HG03045 (cell line): ENCODE data around the gene CCHCR1.
A peak's percentile ranks its signal among the peaks of the same experiment; 100 is the strongest.
"Not testable (repeated sequence)": the region's sequence is repeated elsewhere in the genome, so short reads cannot be mapped to it uniquely, and the experiment has no call there.

ENCODE experiments used
- ATAC-seq: cut with Tn5 transposase; IDR thresholded peaks from one replicate; pipeline ENCODE4 v1.9.1; 2021; ENCODE audit warnings: mild to moderate bottlenecking, moderate library complexity; ENCODE audit not compliant: unreplicated experiment

CCHCR1 gene

GRCh38 chr6:31157513-31158139 lies at the start of gene CCHCR1:
TSS of gene CCHCR1 (minus strand) at chr6:31157802. CDS start at chr6:31157600, 202 bp downstream.
- no peak for ATAC-seq

GRCh38 chr6:31205638-31206037 lies 48.0 kb upstream of the CCHCR1 start:
- ATAC-seq: no peak

- ATAC-seq: no peak
Measured at GRCh38 chr6:31204751-31205145, 47.1 kb upstream of the CCHCR1 start.

GRCh38 chr6:31203345-31203979 lies 45.9 kb upstream of the CCHCR1 start:
- peak; percentile 44 for ATAC-seq

- ATAC-seq: no peak
Measured at GRCh38 chr6:31202259-31203166, 44.9 kb upstream of the CCHCR1 start.

- not testable (repeated sequence) for ATAC-seq
Measured at GRCh38 chr6:31199105-31199452, 41.5 kb upstream of the CCHCR1 start.

- peak; percentile 67 for ATAC-seq
Measured at GRCh38 chr6:31197559-31198305, 40.1 kb upstream of the CCHCR1 start.

GRCh38 chr6:31196251-31197022 lies 38.8 kb upstream of the CCHCR1 start:
- not testable (repeated sequence) for ATAC-seq

GRCh38 chr6:31195308-31195979 lies 37.8 kb upstream of the CCHCR1 start:
- not testable (repeated sequence) for ATAC-seq

- no peak for ATAC-seq
Measured at GRCh38 chr6:31194061-31194834, 36.6 kb upstream of the CCHCR1 start.

- ATAC-seq: no peak
Measured at GRCh38 chr6:31193206-31193605, 35.6 kb upstream of the CCHCR1 start.

- not testable (repeated sequence) for ATAC-seq
Measured at GRCh38 chr6:31192431-31193105, 35.0 kb upstream of the CCHCR1 start.

- ATAC-seq: peak; percentile 41
Measured at GRCh38 chr6:31190488-31190887, 32.9 kb upstream of the CCHCR1 start.

- ATAC-seq: not testable (repeated sequence)
Measured at GRCh38 chr6:31189223-31189622, 31.6 kb upstream of the CCHCR1 start.

GRCh38 chr6:31187780-31188194 lies 30.2 kb upstream of the CCHCR1 start:
- ATAC-seq: no peak

GRCh38 chr6:31186052-31186734 lies 28.6 kb upstream of the CCHCR1 start:
- ATAC-seq: no peak

- not testable (repeated sequence) for ATAC-seq
Measured at GRCh38 chr6:31185695-31186051, 28.1 kb upstream of the CCHCR1 start.

GRCh38 chr6:31183859-31184258 lies 26.3 kb upstream of the CCHCR1 start:
- not testable (repeated sequence) for ATAC-seq
